VCaP (cell line): ENCODE data around the gene ALDOC.

ENCODE experiments used
- H3K27ac ChIP-seq: fragments of 450-650 bp; 2 replicates; pipeline ENCODE4 v1.5.1; 2017
- CTCF ChIP-seq: fragments of 450-650 bp; conservative IDR thresholded peaks from 2 replicates; pipeline ENCODE4 v1.5.1; 2017; ENCODE audit warnings: mild to moderate bottlenecking, moderate library complexity

Gene ALDOC

GRCh38 chr17:28567604-28568003, 9.1 kb downstream of the ALDOC start:
- no peak overlapping the region for H3K27ac ChIP-seq
- no peak for TF ChIP-seq CTCF

DNA sequence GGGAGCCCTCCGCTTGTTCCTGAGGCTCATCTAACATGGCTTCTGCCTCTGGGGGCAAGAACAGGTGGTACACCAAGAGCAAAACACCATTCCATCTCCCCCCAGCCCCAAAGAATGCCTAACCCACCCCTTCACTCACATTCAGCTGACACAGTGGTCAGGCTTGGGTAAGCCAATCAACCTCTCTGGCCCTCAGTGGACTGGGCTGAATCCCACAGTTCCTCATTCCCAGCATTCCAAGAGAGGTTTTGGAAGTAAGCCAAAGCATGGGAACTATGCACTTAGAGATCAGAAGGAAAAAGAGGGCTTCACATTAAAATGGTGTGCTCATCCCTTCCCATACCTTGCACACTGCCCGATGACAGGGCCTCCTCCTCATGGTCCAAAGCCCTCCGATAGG, 13.2 kb downstream of the ALDOC start:
- no peak overlapping the region for H3K27ac ChIP-seq
- TF ChIP-seq CTCF, result no peak

GRCh38 chr17:28555022-28555421, 21.7 kb downstream of the ALDOC start:
- H3K27ac ChIP-seq, result no peak overlapping the region
- TF ChIP-seq CTCF, result no peak

- no peak for TF ChIP-seq CTCF
- no peak overlapping the region for H3K27ac ChIP-seq
Observed at GRCh38 chr17:28554565-28554964, 22.1 kb downstream of the ALDOC start.

GRCh38 chr17:28553000-28553505, 23.6 kb downstream of the ALDOC start:
- TF ChIP-seq CTCF, result no peak
- H3K27ac ChIP-seq, result peak overlapping the region; percentile 81

DNA sequence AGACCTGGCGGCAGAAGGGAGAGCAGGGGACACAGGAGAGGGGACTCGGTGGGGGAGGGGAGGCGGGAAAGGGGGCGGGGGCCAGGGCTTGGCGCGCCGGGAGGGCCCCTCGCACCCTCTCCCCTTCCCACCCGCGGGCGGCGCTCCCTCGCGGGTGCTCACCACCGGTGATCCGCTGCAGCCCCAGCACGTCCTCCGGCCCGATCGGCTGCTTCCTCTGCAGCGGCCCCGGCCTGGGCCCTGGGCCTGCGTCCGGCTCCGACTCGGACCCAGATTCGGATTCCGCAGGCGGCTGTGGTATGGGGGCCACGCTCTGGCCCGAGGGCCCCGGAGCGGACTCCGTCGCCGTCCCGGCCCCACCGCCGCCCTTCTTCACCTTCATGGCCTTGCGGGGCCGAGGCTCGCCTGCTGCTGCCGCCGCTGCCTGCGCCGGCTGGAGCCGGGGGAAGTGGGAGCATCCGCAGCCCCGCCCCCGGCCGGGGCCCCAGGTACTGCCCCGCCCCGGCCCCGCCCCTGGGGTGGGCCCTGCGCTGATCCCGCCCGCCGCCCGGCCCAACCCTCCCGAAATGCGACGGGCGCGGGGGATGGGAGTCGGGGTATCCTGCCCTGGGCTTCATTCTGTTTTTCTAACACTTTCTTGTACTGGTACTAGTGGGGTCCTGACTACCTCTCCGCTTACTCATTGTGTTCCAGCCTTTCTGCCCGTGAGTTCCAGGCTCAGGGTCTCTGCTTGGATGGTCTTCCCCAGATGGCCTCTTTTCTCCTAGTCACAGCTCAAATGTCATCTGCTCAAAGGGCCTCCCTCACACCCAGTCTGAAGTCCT, 24.3 kb downstream of the ALDOC start, which contains the start of gene UNC119:
Gene UNC119 (minus strand): TSS at position 449 of the 824 bp plus-strand sequence. CDS start 67 bp downstream, at position 382.
- no peak for TF ChIP-seq CTCF
- H3K27ac ChIP-seq, result peak within 1 kb of the TSS; percentile 81

DNA sequence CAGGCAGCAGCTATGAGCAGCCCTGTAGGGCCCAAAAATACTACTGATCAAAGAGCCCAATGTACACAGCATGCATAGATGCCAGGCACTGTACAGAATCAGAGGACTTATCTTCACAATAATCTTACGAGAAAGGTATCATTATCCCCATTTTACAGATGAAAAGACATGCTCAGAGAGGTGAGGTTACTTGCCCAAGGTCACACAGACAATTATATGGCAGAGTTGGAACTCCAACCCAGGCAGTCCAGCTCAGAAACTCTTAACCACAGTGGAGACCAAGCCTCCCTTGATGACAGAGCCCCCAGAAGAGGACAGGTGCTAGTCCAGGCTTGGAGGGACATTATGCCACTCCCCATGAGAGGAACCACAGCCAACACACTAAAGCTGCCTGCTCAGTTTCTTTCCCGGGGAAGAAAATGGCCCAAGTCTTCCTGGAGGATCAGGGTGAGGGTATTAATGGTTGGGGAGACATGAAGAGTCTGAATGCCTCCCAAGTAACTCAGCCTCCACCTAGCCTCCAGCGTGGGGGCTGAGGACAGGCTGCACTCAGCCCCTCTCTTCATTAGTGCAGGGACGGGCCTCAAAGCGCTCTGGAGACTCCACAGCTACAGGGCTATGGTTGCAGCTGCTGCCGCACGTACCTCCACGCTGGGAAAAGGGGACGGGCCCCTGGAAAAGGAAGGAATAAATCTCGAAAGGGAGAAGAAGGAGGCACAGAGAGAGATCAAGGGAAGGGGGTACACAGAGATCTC, 25.1 kb downstream of the ALDOC start:
- H3K27ac ChIP-seq, result peak overlapping the region; percentile 81
- no peak for TF ChIP-seq CTCF
